ENCODE data around the gene FOXN4.

GRCh38 chr12:109241936-109242335 lies 67.1 kb downstream of the FOXN4 start:
- TF ChIP-seq, protein P1, sequence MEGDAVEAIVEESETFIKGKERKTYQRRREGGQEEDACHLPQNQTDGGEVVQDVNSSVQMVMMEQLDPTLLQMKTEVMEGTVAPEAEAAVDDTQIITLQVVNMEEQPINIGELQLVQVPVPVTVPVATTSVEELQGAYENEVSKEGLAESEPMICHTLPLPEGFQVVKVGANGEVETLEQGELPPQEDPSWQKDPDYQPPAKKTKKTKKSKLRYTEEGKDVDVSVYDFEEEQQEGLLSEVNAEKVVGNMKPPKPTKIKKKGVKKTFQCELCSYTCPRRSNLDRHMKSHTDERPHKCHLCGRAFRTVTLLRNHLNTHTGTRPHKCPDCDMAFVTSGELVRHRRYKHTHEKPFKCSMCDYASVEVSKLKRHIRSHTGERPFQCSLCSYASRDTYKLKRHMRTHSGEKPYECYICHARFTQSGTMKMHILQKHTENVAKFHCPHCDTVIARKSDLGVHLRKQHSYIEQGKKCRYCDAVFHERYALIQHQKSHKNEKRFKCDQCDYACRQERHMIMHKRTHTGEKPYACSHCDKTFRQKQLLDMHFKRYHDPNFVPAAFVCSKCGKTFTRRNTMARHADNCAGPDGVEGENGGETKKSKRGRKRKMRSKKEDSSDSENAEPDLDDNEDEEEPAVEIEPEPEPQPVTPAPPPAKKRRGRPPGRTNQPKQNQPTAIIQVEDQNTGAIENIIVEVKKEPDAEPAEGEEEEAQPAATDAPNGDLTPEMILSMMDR (IDR thresholded peaks at IDR 0.05), result no peak
- TF ChIP-seq POLR2A (IDR thresholded peaks at IDR 0.05) (no peak), POLR2AphosphoS5 (IDR thresholded peaks at IDR 0.05) (no peak)

Data from suprapubic skin (tissue), 4 donors.